Ureter (tissue), 1 donor: ENCODE data around the gene ENTR1. TPM values are rescaled to one million over a fixed set of nuclear protein-coding genes. Genes with fewer than 3 reads are reported as not detected.

Source experiments
- DNase-seq: peaks from one replicate; pipeline ENCODE4 v3.0.0-alpha.2; 2020; ENCODE audit warnings: low spot score
- total RNA-seq: library from RNA; stranded (reverse); gene quantifications from one replicate; pipeline ENCODE4 v1.2.4, GENCODE V29; 2023
- donor health status: DM: yes; HTN: yes; CAD: no.

ENTR1 gene
- total RNA-seq, 1 donor from 2014 or later: 50.1 TPM

DNA sequence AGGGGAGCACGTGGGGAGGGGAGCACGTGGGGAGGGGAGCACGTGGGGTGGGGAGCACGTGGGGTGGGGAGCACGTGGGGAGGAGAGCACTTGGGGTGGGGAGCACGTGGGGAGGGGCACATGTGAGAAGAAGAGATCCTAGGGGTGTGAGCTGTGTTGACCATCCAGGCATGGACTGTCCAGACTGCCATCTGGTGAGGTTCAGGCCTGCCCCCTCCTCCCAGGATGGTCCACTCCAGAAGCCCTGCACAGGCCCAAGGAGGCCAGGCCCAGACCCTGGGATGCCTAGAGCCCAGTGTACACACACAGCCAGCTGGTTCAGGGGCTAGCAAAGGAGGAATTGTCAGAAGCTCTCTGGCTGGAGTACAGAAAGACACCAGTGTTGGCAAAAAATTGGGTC, 12.8 kb downstream of the ENTR1 start:
- no peak for DNase-seq

GRCh38 chr9:136396219-136396515, 14.2 kb downstream of the ENTR1 start:
- DNase-seq: no peak

GRCh38 chr9:136395345-136396218, 14.8 kb downstream of the ENTR1 start:
- DNase-seq: no peak

GRCh38 chr9:136395020-136395340, 15.4 kb downstream of the ENTR1 start:
- DNase-seq: no peak

- DNase-seq: no peak
These were observed 15.9 kb downstream of the ENTR1 start for GRCh38 chr9:136394312-136395019.

DNA sequence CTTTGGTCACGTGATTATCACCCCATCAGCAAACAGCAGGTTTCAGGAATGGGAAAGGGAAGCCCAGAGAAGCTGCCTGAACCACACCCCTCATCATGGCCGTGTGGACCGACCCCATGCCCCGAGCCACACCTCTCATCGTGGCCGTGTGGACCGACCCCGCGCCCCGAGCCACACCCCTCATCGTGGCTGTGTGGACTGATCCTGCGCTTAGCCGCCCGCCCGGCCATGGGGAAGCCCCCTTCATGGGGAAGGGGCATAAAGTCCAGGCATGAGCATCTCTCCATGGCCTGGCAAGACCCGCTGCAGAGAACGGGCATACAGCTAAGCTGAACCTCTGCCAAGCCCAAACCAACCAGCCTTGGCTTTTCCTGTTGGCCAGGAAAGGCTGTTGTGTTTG, 16.9 kb downstream of the ENTR1 start:
- no peak for DNase-seq

DNA sequence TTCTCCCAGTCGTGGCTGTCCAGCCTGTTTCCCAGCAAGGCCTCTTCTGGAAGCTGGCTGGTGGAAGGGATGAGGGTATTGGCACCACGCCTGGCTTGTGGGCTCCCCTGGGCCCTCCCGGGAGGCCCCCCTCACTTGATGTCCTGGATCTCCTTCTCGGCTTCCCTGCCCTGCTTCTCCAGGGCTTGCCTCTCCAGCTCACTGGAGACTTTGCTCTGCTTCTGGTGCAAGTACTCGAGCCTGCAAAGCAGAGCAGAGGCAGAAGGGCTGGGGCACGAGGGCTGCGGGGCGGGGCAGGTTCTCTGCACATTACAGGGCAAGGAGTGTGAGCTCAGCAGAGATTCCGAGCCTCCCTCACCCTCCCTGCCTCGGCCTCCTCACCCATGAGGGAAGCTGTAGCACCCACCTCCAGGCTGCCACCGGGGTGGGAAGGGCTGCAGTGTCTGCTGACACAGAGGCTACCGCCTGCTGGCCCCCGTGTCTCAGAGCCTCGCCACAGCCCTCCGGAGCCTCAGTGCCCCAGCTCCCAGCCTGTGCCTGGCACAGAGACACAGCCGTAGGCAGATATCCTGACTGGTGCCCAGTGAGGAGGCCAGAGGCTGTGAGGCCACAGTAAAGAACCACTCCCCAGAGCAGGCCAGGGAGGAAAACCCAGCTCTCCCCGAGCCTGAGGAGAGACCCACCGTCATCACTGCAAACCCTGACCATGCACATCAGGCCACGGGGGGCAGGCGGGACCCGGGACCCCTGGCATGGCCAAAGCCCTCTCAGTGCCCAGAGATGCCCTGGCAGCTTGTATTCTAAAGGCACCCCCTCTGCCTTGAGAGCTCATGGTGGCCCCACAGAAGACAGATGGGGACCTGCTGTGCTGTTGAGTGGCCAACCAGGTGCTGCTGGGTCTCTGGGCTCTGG, 17.6 kb downstream of the ENTR1 start:
- DNase-seq: no peak

GRCh38 chr9:136391737-136392537, 18.5 kb downstream of the ENTR1 start:
- DNase-seq: no peak

DNA sequence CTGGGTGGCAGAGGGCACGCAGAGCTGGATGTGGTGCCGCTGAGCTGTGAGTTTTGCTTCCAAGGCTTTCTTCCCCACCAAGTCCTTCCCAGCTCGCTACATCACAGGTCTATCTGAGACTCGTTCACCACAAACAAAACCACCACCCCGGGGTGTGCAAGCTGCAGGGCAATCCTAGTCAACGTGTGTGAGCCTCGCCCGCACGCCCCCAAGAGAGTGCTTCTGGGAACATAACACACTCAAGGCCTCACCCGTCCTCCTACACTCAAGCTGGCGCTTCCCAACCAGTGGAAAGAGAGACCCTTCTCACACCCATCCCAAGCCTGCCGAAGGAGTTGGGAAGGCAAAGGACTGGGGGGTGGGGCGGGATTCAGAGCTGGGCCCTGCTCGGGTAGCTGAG, 21.0 kb downstream of the ENTR1 start:
- DNase-seq: no peak

DNA sequence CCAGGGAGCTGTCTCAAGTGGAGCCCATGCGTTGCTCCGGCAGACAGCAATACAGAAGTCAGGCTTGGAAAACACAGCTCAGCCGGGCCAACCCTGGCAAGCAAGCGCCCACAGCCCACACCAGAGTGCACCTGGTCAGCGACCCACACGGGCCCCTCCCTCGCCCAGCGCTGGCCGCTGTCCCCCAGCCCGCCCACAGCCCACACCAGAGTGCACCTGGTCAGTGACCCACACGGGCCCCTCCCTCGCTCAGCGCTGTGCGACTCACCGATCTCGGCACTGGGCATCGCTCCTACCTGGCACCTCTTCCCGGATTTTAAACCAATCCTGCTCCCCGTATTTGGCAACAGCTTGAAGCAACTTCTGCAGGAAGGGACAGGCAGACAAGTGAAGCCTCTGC, 23.2 kb downstream of the ENTR1 start:
- DNase-seq: no peak

DNA sequence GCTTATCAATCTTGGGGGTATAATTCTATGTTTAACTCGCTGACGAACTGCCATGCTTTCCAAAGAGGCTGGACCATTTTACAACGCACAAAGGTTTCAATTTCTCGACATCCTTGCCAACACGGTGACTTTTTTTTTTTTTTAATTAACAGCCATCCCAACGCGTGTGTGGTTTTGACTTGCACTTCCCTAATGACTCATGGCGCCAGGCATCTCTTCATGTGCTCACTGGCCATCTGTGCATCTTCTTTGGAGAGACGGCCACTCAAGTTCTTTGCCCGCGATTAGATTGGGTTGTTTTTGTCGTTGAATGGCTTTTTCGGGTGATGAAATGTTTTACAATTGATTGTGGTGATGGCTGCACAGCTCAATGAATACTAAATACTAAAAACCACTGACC, 24.4 kb downstream of the ENTR1 start:
- DNase-seq: no peak

- DNase-seq: no peak
These were observed 25.4 kb downstream of the ENTR1 start for GRCh38 chr9:136385015-136385414.

DNA sequence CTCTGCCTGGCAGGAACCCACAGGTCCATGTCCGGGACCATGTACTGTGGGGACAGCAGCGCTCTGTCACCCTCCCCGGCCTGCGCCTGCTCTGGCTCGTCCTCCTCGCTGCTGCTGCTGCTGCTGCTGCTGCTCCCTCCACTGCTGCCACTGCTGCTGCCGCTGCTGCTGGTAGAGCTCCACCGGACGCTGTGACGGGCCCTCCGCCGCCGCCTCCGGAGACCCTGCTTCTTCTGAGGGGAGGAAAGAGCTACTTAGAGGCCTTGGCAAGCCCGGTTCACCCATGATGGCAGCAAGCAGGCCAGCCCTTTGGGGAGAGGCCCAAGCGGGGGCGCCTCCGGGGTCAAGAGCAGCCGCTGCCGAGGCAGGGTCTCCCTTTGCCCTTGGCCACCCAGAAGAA, 27.0 kb downstream of the ENTR1 start:
- no peak for DNase-seq

DNA sequence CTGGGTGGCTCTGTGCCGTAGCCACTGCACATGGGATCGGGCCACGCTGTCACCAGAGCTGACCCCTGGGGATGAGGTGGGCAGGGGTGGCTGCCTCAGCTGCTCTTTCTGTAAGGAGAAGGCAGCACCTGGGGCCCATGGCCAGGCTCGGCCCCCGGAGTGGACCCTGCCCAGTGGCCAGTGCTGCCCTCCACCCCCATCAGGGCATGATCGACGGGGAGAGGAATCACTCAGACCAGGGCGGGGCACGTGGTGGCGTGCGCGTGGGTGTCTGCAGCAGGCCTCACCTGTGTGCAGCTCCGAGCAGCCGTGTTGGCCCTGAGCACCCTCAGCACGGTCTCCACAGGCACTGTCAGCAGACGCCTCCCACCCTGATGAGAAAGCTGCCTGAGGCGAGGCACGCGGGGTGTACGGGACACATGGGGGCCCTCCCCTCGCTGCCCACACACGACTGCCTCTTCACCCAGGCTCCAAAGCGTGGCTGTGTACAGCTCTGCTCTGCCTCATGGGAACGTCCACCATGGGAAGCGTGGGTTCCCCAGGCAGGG, 28.4 kb downstream of the ENTR1 start:
- no peak for DNase-seq

DNA sequence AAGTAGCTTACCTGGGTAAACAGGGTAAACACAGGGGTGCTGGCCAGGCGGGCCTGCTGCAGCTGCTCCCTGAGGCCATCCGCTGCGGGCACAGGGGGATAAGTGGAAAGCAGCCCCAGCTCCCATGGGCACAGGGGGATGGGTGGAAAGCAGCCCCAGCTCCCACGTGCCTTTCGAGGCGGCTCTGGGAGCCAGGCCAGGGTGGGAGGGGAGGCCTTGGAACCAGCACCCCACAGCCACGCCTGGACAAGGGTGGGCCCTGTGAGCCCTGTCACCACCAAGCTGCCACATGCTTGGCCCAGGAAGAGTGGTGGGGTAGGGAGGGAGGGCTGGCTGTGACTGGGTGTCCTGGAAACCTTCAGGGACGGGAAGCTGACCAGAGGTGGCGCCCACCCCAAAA, 29.1 kb downstream of the ENTR1 start:
- no peak for DNase-seq

- DNase-seq: no peak
These were observed 30.0 kb downstream of the ENTR1 start for GRCh38 chr9:136380381-136380780.

- DNase-seq: no peak
These were observed 30.5 kb downstream of the ENTR1 start for GRCh38 chr9:136379891-136380290.

DNA sequence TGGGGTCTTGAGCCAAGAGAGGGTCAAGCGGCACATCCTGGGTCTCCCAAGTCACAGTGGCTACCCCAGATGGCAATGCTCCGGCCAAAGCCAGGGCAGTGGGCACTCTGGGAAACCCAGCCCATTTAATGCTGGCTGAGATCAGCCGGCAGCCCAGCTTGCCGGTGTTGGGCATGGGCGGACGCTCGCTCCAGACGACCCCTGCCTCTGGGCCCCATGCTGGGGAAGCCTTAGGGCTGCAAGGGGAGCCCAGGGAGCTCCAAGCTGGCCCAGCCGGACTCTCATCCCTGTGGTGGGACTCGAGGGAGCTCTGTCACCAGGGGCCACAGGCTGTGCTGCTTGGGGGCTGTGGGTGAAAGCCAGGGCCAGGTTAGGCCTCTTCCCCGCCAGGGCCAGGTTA, 31.0 kb downstream of the ENTR1 start:
- no peak for DNase-seq

DNA sequence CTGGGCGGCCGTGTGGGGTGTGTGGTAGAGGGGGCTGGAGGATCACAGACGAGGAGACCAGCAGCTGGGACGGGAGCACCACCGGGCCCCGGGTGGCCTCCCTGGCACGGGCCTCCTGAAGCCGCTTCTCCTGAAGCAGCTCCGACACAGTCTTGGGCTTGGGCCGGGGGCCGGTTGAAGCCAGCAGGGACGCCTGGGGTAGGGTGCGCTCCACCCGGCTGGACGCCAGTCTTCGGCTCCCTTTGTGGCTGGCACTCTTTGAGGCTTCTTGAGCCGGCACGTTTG, 31.5 kb downstream of the ENTR1 start:
- no peak for DNase-seq

DNA sequence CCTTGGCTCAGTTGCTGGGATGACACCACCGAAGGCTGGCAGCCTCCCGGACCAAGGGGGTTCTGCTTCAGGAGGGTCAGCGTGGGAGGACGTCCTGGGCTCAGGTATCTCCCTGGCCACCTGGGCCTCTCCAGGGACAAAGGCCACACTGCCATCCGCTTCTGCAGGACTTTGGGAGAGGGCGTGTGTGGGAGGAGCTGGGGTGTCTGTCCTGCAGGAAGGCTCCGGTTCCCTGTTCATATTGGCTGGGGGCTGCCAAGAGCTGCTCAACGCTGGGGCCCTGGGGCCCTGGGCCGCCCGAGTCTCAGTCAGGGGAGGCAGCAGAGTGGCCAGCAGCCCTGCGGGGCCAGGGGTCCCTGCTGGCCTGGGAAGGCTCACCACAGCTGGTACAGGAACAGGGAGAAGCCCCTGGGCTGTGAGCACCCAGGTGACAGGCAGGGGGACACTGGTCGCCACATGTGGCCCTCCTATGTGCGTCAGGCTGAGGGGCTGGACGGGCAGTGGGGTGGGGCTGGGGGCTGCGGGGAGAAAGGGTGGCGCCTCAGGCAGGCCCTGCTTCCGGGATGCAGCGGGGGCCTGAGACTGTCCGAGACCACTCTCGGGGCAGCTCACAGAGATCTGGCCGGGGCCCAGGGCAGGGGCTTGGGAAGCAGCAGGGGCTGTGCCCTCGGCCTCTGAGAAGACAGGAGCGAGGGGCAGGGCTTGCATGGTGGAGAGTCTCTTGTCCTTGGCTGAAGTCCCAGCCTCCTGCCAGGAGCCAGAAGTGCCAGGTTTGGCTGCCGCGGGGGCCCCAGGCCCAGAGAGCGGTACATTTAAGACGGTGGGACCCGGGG, 32.0 kb downstream of the ENTR1 start:
- DNase-seq: no peak
